Umbilical cord (tissue), 2 donors: ENCODE data around the gene PRKG2. TPM values are rescaled to one million over a fixed set of nuclear protein-coding genes. Genes with fewer than 3 reads are reported as not detected.

ENCODE experiments used
- DNase-seq: peaks from one replicate; pipeline ENCODE4 v3.0.0-alpha.2; 2015; ENCODE audit warnings: low spot score
- total RNA-seq: library from RNA; depleted of rRNA; stranded (reverse); fragments of >200 nt; gene quantifications from one replicate; pipeline ENCODE4 v1.2.3, GENCODE V29; 2014; ENCODE audit warnings: low replicate concordance; ENCODE audit not compliant: insufficient read depth

PRKG2 gene
- total RNA-seq, 1 donor from 2014 or later: 0.96 TPM

DNA sequence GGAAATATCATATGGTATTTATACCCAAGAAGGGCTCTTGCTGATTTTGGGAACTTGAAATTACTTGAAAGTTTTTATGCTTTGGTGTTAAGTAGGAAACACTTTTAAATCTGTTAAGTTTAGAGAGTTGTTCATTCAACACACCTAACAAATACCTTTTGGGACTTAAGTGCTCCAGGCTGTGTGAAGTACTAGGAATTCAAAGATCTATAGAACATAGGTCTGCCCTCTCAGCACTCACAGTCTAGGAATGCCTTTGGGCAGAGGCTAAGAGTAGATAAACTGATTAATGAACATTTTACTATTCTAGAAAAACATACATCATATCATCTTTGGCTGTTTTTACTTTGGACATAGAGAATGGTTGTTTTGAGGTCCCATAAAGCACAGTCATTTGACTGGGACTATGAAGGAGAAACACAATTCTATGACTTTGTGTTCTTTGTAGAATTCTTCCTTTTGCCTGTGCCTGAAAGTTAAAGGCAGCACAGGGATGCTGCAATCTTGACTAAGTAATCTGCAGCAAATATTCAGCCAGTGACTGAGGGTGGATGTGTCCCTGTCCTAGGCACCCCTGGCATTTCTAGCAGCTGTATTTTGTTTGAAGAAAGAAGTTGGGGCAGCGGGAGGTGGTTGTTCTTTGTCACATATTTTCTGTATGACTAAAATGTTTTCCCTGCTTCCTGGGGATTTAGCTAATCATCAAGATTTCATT lies 176.2 kb downstream of the PRKG2 start:
- no peak for DNase-seq

Other genes starting within 250 kb of the PRKG2 start
- 3.1 TPM for gene BMP3, start 184.5 kb downstream of the PRKG2 start, total RNA-seq